ENCODE results near the gene ADAMTS18.

GRCh38 chr16:77317059-77317458 is 117.8 kb downstream of the ADAMTS18 start:
- TF ChIP-seq GABPA (IDR thresholded peaks at IDR 0.05; ENCODE audit: low read depth) = no peak
- no peak for TF ChIP-seq SPI1 (IDR thresholded peaks at IDR 0.05; ENCODE audit: borderline replicate concordance, low read depth)
- TF ChIP-seq CTCF (IDR thresholded peaks at IDR 0.05; ENCODE audit: insufficient read depth, low read length) = no peak
- TF ChIP-seq POLR2AphosphoS5 (IDR thresholded peaks at IDR 0.05; ENCODE audit: low read depth) = no peak
- TF ChIP-seq, protein P1, sequence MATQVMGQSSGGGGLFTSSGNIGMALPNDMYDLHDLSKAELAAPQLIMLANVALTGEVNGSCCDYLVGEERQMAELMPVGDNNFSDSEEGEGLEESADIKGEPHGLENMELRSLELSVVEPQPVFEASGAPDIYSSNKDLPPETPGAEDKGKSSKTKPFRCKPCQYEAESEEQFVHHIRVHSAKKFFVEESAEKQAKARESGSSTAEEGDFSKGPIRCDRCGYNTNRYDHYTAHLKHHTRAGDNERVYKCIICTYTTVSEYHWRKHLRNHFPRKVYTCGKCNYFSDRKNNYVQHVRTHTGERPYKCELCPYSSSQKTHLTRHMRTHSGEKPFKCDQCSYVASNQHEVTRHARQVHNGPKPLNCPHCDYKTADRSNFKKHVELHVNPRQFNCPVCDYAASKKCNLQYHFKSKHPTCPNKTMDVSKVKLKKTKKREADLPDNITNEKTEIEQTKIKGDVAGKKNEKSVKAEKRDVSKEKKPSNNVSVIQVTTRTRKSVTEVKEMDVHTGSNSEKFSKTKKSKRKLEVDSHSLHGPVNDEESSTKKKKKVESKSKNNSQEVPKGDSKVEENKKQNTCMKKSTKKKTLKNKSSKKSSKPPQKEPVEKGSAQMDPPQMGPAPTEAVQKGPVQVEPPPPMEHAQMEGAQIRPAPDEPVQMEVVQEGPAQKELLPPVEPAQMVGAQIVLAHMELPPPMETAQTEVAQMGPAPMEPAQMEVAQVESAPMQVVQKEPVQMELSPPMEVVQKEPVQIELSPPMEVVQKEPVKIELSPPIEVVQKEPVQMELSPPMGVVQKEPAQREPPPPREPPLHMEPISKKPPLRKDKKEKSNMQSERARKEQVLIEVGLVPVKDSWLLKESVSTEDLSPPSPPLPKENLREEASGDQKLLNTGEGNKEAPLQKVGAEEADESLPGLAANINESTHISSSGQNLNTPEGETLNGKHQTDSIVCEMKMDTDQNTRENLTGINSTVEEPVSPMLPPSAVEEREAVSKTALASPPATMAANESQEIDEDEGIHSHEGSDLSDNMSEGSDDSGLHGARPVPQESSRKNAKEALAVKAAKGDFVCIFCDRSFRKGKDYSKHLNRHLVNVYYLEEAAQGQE (IDR thresholded peaks at IDR 0.05; ENCODE audit: insufficient replicate concordance, low read depth) = no peak
